NCI-H446 treated with DMSO at 0.1 percent for 48 hours (cell line): ENCODE measurements around the gene ST3GAL2.
"Not testable (repeated sequence)": the region's sequence is repeated elsewhere in the genome, so short reads cannot be mapped to it uniquely, and the experiment has no call there.

Experiments used
- DNase-seq: peaks from one replicate; lab custom pipeline; 2025; lab: John Stamatoyannopoulos, UW

Gene ST3GAL2

DNA sequence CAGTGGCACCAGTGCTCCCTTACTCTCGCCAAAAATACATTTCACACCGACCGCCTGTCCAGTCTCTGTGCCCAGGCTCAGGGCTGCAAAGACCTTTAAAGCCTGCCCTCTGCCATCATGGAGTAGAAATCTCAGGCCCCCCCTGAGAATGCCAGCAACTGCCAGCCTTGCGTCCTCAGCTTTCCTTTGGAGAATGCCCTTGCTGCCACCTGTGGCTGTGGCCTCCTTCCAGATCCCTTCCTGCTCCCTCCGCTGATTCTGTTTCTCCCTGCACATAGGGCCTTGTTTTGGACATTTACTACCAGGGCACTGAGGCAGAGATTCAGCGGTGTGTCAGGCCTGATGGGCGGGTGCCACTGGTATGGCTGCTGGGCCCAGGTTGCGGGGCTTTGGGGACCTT lies 28.7 kb upstream of the ST3GAL2 start:
- DNase-seq = no peak

DNA sequence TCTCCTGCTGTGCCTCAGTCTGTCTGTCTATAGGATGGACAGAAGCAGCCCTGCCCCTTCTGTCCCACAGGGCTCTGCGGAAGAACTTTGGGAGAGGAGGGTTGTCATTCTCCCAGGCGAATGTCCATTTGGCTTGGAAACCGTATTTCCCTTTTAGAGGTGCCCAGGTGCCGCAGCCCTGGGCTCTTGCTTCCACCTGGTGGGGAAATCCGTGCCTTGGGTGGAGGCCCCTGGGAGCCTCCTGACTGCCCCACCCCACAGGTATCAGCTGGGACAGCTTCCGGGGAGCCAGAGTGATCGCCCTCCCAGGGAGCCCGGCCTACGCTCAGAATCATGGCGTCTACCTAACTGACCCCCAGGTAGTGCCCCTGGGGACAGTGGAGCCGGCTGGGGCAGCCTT lies 28.2 kb upstream of the ST3GAL2 start:
- DNase-seq = no peak

DNA sequence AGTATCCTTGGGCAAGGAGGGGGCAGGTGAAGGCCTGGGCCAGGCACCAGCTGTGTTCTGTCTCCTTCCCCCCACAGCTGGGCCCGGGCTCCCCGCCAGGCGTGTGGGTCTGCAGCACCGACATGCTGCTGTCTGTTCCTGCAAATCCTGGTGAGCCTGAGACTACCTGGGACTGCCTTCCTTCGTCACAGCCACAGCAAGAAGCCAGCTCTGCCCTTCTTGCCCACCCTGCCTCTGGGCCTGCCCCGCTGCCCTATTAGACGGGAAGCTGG lies 27.8 kb upstream of the ST3GAL2 start:
- DNase-seq = no peak

DNA sequence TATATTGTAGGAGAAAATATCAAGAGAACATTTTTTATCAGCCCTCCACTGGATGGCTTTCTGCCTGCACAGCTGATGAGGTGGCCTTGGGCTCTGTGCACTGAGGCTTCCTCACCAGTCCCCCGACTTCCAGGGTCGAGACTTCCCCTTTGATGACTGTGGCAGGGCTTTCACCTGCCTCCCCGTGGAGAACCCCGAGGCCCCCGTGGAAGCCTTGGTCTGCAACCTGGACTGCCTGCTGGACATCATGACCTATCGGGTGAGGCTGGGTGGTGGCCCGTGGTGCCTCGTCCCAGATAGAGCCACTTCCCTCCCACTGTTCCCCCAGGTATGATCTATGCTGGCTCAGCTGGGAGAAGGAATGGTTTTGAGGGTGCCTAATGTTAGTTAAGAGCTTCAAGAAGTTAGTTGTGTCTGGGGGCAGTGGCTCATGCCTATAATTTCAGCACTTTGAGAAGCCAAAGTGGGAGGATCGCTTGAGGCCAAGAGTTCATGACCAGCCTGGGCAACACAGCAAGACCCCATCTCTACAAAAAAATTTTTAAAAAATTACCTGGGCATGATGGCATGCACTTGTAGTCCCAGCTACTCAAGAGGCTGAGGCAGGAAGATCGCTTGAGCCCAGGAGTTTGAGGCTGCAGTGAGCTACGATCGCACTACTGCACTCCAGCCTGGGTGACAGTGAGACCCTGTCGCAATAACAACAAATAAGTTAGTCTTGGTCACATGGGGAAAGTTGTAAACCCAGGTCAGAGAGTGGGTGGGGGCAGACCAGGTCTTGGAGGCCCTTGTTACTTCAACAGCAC lies 27.3 kb upstream of the ST3GAL2 start:
- no peak for DNase-seq

DNA sequence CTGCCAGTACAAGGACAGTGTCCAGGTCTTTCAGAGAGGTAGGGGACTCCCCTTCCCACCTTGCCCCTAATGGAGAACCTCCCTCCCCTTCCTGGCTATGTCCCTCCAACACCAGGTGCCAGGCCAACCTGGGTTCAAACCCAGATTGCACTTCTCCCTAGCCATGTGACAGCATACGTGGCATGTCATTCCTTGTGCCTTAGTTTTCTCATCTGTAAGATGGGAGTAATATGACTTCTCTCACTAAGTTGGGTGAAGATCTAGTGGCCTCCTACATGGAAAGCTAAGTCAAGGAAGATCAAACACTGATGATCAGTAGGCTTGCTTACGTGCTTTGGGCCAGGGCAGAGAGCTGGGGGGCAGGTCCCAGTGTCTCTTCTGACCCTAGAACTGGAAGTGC lies 24.3 kb upstream of the ST3GAL2 start:
- no peak for DNase-seq

DNA sequence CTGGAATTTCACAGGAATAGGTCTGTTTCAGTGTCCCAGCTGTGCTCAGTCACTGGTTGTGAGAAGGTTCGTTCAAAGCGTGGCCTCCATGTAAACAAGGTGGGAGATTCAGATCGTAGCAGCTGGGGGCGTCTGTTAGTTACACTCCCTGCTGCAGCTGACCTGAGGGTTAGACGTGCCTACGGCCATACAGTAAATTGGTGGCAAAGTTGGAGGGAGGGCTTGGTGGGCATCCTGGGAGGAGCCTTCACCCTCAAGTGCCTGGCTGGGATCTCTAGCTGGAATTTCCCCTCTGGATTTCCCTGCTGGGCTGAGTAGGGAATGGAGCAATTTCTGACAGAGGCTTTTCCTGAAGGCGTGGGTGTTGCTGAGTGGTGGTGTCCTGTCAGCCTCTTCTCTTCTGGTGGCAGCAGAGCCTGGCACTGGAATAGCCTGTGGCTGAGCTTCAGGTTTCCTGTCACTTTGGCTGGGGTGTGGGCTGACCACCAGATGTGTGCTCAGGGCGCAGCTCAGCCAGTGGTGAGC lies 21.9 kb upstream of the ST3GAL2 start:
- DNase-seq = no peak

DNA sequence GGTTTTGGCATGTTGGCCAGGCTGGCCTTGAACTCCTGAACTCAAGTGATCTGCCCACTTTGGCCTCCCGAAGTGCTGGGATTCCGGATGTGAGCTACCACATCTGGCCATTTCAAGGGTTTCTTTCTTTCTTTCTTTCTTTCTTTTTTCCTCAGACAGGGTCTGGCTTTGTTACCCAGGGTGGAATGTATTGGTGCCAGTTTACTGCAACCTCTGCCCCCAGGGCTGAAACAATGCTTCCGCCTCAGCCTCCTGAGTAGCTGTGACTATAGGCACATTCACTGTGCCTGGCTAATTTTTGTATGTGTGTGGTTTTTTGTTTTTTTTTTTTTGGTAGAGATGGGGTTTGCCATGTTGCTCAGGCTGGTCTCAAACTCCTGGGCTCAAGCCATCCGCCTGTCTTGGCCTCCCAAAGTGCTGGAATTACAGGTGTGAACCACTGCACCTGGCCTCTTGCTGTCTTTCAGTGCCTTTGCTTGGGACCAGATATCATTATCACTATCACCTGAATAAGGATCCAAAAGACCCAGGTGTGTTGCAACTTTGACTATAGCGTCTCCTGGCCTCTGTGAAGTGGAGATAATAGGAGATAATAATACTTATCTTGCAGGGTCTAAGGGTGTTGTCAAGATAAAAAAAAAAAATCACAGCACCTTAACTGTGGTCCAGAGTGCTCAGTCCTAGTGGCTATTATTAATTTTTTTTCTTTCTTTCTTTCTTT lies 18.7 kb upstream of the ST3GAL2 start:
- no peak for DNase-seq

DNA sequence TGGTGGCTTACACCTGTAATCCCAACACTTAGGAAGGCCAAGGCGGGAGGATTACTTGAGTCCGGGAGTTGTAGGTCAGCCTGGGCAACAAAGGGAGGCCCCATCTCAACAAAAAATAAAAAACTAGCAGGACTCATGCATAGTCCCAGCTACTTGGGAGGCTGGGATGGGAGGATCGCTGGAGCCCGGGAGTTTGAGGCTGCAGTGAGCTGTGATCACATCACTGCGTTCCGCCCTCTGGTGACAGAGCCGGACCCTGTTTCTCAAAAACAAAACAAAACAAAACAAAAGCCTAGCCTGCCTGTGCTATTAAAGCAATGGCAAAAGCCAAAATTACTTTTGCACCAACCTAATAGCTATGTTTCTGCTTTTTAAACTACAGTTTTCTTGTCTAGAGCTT lies 17.0 kb upstream of the ST3GAL2 start:
- no peak for DNase-seq

DNA sequence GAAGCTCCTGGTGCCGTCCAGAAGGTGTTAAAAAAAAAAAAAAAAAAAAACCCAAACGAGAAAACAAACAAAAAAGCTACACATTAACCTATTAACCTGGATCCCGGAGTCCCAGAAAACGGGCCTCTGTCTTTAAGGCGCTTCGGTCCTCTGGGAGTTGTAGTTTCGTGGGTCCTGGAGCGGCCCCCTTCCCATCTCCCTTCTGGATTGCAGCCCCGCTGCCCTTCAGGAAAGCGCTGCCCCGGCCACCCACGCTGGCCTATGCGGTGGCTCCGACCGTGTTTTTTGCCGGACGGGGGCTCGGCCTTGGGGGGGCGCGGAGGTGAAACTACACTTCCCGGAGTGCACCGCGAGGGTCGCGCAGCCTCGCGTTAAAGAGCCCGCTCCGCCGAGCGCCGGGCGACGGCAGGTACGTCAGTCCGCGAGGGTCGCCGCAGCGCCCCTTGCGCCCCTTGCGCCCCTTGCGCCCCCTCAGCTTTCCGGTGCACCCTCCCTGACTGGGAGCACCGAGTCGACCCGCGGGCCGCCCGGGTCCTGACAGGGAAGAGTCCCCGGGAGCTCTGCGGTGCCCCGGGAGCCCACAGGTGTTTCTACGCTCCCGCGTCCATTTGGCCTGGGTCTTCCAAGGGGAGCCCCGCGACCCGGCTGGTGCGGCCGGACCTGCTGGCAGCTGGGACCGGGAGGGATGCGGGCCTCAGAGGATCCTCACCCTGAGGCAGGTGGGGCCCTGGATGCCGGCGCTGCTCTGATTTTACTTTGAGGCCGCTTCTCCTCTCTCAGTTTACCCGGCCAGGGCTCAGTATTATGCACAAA lies 15.5 kb upstream of the ST3GAL2 start, which contains the start of gene FCSK:
FCSK (plus strand) TSS at position 374 of the 813 bp plus-strand sequence. CDS start 8,596 bp downstream, outside the sequence.
- DNase-seq = no peak

DNA sequence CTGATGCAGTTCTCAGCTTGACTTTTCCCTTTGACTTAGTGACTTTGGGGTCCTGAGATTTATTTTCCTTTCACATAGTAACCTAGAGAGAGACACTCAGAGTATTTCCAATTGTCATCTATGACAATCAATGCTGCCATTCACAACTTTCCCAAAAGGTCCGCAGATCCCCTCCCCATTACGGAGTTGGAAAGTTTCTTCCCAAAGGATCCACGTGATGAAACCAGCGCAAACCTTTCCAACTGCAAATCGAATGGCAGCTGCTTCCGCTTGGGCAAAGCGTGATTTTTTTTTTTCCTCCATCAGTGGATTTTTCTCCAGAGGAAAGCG lies 15.0 kb upstream of the ST3GAL2 start:
- no peak for DNase-seq

DNA sequence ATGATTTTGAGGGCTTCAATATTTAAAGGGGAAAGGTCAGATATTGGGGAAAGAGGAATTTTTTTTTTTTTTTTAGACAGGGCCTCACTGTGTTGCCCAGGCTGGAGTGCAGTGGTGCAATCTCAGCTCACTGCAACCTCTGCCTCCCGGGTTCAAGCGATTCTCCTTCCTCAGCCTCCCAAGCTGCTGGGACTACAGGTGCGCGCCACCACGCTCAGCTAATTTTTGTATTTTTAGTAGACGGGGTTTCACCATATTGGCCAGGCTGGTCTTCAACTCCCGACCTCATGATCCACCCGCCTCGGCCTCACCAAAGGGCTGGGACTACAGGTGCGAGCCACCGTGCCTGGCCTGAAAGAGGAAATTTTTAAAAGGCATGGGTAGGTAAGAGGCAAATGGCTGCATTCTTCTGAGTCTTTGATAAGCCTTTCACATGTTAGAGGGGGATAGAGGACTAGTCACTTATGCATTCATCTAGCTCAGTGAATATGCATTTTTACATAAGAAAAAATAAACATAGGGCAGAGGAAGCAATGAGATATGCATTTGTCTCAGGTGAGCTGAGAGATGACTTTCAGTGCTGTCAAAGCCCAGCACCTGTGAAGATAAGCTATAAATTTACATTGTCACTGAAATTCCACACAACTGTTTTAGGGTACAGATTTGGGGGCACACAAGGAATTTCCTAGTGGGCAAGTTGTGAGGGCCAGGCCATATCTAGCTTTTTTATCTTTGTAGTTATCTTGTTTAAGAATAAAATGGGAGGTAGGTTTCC lies 14.4 kb upstream of the ST3GAL2 start:
- DNase-seq = no peak

DNA sequence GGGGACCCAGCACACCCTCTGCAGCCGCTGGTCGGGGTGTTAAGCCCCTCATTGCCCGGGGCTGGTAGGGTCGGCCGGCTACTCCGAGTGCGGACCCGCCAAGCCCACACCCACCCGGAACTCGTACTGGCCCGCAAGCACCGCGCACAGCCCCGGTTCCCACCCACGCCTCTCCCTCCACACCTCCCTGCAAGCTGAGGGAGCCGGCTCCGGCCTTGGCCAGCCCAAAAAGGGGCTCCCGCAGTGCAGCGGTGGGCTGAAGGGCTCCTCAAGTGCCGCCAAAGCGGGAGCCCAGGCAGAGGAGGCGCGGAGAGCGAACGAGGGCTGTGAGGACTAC lies 12.1 kb upstream of the ST3GAL2 start:
- not testable (repeated sequence) for DNase-seq

DNA sequence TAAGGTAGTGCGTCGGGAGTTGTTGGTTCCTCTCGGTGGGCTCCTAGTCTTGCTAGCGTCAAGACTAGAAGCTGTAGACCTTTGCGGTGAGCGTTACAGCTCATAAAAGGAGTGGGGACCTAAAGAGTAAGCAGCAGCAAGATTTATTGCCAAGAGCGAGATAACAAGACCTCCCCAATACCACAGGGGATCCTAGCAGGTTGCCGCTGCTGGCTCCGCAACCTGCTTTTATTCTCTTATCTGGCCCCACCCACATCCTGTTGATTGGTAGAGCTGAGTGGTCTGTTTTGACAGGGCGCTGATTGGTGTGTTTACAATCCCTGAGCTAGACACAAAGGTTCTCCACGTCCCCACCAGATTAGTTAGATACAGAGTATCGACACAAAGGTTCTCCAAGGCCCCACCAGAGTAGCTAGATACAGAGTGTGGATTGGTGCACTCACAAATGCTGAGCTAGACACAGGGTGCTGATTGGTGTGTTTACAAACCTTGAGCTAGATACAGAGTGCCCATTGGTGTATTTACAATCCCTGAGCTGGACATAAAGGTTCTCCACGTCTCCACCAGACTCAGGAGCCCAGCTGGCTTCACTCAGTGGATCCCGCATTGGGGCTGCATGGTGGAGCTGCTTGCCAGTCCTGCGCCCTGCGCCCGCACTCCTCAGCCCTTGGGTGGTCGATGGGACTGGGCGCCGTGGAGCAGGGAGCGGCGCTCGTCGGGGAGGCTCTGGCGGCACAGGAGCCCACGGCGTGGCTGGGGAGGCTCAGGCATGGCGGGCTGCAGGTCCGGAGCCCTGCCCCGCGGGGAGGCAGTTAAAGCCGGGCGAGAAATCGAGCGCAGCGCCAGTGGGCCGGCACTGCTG lies 11.5 kb upstream of the ST3GAL2 start:
- not testable (repeated sequence) for DNase-seq

DNA sequence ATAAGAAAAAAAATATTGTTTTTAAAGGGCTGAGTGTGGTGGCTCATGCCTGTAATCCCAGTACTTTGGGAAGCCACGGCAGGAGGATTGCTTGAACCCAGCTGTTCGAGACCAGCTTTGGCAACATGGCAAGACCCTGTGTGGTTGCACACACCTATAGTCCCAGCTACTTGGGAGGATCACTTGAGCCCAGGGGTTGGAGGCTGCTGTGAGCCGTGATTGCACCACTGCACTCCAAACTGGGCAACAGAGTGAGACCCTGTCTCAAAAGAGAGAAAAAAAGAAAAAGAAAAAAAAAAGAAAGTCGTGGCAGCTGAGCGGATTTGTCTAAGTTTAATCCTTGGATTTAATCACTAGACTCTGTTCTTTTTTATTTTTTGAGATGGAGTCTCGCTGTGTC lies 9.2 kb upstream of the ST3GAL2 start:
- DNase-seq = no peak

DNA sequence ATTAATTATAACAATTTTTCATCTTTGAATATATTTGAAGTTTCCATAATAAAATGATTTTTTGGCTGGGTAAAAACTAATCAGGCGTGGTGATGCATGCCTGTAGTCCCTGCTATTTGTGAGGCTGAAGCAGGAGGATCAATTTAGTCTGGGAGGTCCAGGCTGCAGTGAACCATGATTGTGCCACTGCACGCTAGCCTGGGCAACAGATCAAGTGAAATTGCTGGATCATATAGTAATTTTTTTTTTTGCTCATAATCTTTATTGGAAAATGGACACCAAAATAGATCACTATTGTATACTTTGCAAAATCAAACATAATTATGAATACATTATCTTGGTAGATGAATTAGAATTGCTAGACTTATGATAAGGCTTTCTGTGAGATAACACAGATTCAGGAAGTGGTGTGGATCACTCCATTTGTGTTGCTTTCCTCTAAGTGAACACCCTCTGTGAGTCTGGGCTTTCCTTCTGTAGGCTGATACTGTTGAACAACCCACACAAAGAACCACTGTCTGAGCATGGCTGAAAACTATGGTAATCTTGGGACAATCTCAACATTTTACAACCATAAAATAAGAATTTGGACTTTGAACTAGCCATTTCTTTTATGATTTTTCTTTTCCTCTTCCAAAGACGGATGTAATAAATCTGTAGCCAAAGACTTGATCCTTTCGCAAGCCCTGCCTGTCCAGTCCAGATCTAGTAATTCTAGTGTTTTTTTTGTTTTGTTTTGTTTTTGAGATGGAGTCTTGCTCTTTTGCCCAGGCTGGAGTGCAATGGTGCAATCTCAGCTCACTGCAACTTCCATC lies 5.6 kb upstream of the ST3GAL2 start:
- no peak for DNase-seq

DNA sequence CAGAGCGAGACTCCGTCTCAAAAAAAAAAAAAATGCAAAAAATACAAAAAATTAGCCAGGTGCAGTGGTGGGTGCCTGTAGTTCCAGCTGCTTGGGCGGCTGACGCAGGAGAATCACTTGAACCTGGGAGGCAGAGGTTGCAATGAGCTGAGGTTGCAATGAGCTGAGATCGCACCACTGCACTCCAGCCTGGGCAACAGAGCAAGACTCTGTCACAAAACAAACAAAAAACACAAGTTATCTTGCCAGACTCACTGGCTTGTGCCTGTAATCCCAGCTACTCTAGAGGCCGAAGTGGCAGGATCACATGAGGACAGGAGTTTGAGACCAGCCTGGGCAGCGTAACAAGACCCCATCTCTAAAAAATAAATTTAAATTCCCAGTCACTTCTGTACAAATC lies 3.4 kb upstream of the ST3GAL2 start:
- DNase-seq = no peak

DNA sequence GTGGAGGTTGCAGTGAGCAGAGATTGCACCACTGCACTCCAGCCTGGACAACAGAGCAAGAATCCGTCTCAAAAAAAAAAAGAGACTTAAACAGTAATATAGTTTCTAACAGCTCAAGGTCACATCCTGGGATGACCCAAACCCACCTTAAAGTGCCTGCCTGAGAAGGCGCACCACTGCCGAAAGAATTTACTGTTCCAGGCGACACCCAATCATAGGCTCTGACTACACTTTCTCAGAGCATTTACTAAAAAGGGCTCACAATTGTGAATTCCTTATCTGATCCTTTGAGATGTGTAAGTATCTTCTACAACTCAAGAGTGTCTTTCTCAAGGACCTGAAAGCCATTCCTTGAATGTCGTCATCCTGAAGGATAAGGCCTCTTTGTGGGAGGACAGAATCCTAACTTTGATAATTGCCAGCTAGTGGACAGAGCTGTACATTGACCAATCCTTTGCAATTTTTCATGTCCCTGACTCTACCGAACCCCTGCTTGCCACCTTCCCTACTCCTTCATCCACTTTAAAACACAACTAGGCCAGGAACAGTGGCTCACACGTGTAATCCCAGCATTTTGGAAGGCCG lies 2.6 kb upstream of the ST3GAL2 start:
- DNase-seq = no peak

DNA sequence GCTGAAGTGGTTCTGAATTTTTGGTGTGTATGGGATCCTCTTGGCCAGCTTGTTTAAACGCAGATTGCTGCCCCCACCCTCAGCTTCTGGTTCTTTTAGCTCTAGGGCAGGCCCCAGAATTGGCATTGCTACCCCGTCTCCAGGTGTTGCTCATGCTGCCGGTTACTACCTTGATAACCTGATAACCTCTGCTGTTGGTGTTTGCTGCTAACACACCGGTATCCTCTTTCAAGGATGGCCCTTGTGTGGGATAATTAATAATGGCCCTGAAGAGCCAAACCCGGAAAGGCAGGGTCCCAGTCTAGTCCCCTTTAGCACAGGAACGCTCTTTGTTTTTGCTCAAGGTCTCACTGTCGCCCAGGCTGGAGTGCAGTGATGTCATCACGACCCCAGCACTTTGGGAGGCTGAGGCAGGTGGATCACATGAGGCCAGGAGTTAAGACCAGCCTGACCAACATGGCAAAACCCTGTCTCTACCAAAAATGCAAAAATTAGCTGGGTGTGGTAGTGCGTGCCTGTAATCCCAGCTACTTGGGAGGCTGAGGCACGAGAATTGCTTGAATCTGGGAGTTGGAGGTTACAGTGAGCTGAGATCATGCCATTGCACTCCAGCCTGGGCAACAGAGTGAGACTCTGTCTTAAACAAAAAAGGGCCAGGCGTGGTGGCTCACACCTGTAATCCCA lies 1.3 kb upstream of the ST3GAL2 start:
- no peak for DNase-seq

DNA sequence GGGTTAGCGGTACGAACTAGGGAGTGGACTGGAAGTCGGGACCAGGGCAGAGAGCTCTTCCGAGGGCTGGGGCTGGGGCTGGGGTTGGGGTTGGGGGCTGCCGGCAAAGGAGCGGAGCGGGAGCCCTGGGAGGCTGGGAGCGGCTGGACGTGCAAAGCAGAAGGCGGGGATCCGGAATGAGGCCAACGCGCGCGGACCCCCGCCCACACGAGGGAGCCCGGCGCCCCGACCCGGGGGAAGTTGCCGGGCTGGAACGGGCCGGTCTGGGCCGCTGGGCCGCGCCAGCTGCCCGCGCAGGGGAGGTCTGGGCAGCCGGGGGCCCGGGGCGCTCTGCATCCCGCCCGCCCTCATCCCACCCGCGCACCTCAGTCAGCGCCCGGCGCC lies 323 bp downstream of the ST3GAL2 start:
- no peak for DNase-seq
